IgD-negative memory B cell (primary cell): Measurements from ENCODE around the gene MEGF6. TPM values are rescaled to one million over a fixed set of nuclear protein-coding genes. Genes with fewer than 3 reads are reported as not detected.

Experiments used
- H3K27ac Mint-ChIP-seq, 3 donors: one replicate each; pipeline ENCODE4 v1.8.0; 2020 to 2022; ENCODE audit warnings: mild to moderate bottlenecking in 3 of 3, mixed read lengths in 3 of 3, moderate library complexity in 1 of 3
- H3K27me3 Mint-ChIP-seq: one replicate; pipeline ENCODE4 v1.8.0; 2021; ENCODE audit warnings: mixed read lengths
- H3K36me3 Mint-ChIP-seq: one replicate; pipeline ENCODE4 v1.8.0; 2020; ENCODE audit warnings: mild to moderate bottlenecking, mixed read lengths
- H3K4me1 Mint-ChIP-seq, 3 donors: one replicate each; pipeline ENCODE4 v1.8.0; 2020 to 2022; ENCODE audit warnings: mixed read lengths in 3 of 3, mild to moderate bottlenecking in 1 of 3
- H3K4me3 Mint-ChIP-seq, 4 donors: one replicate each; pipeline ENCODE4 v1.8.0; 2020 to 2022; ENCODE audit warnings: mild to moderate bottlenecking in 4 of 4, mixed read lengths in 4 of 4, moderate library complexity in 3 of 4
- H3K9me3 Mint-ChIP-seq, 3 donors: one replicate each; pipeline ENCODE4 v1.8.0; 2020 to 2021; ENCODE audit warnings: mixed read lengths in 3 of 3, mild to moderate bottlenecking in 1 of 3
- polyA plus RNA-seq: library from polyadenylated mRNA; unstranded; fragments of 300-500 nt; fragmentation: Illumina TruSeq; gene quantifications from one replicate; pipeline ENCODE4 v1.2.3, GENCODE V29; 2021

Gene MEGF6
- polyA plus RNA-seq, 1 donor from 2014 or later = 2.3 TPM

GRCh38 chr1:3459940-3460671 is 151.2 kb downstream of the MEGF6 start:
- Mint-ChIP-seq H3K4me3 (no peak overlapping the region), H3K9me3 (no peaks in the 10 kb centered on the region), H3K4me1 (peaks cover 0 to 2% (median 0%) of the 10 kb centered on the region in 3 donors), H3K36me3 (no peaks in the 10 kb centered on the region), H3K27me3 (peaks cover 2% of the 10 kb centered on the region), H3K27ac (peak overlapping the region in 1 of 3 donors; percentile 57)

- Mint-ChIP-seq H3K4me3 (peak overlapping the region in 1 of 4 donors; percentile 57), H3K27ac (no peak overlapping the region), H3K9me3 (no peaks in the 10 kb centered on the region), H3K36me3 (no peaks in the 10 kb centered on the region), H3K4me1 (peaks cover 0 to 2% (median 0%) of the 10 kb centered on the region in 3 donors), H3K27me3 (peaks cover 2% of the 10 kb centered on the region)
Measured at GRCh38 chr1:3459051-3459908, 152.0 kb downstream of the MEGF6 start.

- H3K4me3 Mint-ChIP-seq = no peak overlapping the region
- peak overlapping the region in 1 of 3 donors; percentile 46 for H3K27ac Mint-ChIP-seq
- H3K9me3 Mint-ChIP-seq = no peaks in the 10 kb centered on the region
- no peaks in the 10 kb centered on the region for H3K36me3 Mint-ChIP-seq
- peaks cover 0 to 2% (median 0%) of the 10 kb centered on the region in 3 donors for H3K4me1 Mint-ChIP-seq
- peaks cover 4% of the 10 kb centered on the region for H3K27me3 Mint-ChIP-seq
Measured at GRCh38 chr1:3457910-3458883, 153.1 kb downstream of the MEGF6 start.

DNA sequence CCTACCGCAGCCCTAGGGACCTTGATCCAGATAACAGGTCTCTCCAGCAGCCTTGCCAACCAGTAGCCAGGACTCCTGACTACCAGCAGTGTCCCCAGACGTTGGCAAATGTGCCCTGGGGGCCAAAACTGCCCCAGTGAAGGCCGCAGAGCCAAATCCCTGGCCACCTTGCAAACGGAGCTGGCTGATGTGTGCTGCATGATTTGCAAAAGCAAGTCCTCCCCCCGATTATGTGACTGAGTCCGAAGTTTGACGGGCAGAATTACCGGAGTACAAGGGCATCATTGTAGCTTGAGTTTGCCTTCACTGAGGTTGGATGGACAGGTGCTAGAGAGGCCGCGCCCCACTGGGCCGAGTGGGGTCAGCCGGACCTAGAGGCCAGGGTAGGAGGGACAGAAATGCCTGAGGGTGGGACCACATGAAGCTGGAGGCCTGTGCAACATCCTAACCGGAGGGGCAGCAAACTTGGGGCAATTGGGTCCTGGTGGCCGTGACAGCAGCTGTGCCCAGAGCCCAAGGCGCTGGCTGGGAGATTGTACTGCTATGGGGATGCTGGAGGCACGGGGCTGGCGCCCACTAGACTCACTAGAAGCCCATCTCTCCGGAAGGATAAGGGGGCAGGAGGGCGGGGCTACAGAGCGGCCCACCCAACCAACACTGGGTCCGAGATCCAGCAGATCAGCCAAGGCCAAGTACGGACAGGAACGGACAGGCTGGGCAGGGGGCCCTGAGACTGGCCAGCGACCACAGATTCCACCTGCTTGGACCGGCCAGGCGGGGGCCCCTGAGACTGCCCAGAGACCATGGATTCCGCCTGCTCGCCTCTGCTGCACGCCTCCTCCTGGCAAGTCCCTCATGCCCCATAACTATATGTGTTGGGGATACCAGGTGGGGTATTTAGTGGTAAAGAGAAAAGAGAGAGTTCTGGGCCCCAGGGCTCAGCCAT is 154.1 kb downstream of the MEGF6 start:
- no peak overlapping the region for H3K4me3 Mint-ChIP-seq
- H3K27me3 Mint-ChIP-seq = peaks cover 5% of the 10 kb centered on the region
- H3K4me1 Mint-ChIP-seq = peaks cover 0 to 2% (median 0%) of the 10 kb centered on the region in 3 donors
- no peaks in the 10 kb centered on the region for H3K36me3 Mint-ChIP-seq
- no peaks in the 10 kb centered on the region for H3K9me3 Mint-ChIP-seq
- peak overlapping the region in 1 of 3 donors; percentile 18 for H3K27ac Mint-ChIP-seq

DNA sequence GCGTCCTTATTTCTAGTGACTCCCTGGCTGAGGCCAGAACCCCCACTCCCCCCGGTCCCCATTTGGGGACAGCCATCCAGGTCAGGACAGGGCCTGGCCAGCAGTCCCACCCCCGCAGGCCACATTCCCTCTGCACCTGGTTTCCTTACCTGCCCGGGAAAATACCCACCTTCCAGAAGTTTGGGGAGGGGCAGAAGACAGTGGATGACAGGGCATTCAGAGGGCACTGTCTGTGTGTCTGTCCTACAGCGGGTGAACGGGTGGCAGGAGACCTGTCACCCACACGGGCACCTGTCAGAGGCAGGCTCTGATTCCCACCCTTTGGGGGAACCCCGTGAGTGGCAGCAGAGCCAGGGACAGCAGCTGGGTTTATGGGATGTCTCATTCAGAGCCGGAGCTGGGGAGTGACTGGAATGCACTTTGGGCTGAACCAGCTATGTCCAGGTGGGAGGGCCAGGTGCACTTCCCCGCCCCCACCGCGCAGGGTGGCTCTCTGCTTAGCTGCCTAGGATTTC is 154.8 kb downstream of the MEGF6 start:
- H3K4me3 Mint-ChIP-seq = no peak overlapping the region
- no peaks in the 10 kb centered on the region for H3K36me3 Mint-ChIP-seq
- no peak overlapping the region for H3K27ac Mint-ChIP-seq
- H3K4me1 Mint-ChIP-seq = peaks cover 0 to 2% (median 0%) of the 10 kb centered on the region in 3 donors
- peaks cover 5% of the 10 kb centered on the region for H3K27me3 Mint-ChIP-seq
- H3K9me3 Mint-ChIP-seq = no peaks in the 10 kb centered on the region

GRCh38 chr1:3455670-3456448 is 155.4 kb downstream of the MEGF6 start:
- Mint-ChIP-seq H3K27me3 (peaks cover 10% of the 10 kb centered on the region), H3K4me3 (peak overlapping the region; percentile 15 to 70 (median 36)), H3K4me1 (peaks cover 0 to 2% (median 0%) of the 10 kb centered on the region in 3 donors), H3K9me3 (no peaks in the 10 kb centered on the region), H3K36me3 (no peaks in the 10 kb centered on the region), H3K27ac (no peak overlapping the region)

- Mint-ChIP-seq H3K36me3 (no peaks in the 10 kb centered on the region), H3K9me3 (no peaks in the 10 kb centered on the region), H3K27ac (no peak overlapping the region), H3K4me3 (peak overlapping the region; percentile 48 to 81 (median 60)), H3K4me1 (peaks cover 0 to 2% (median 0%) of the 10 kb centered on the region in 3 donors), H3K27me3 (peaks cover 14% of the 10 kb centered on the region)
Measured at GRCh38 chr1:3454811-3455618, 156.3 kb downstream of the MEGF6 start.

- Mint-ChIP-seq H3K27ac (no peak within 1 kb of the TSS), H3K9me3 (no peaks in the 10 kb centered on the region), H3K36me3 (no peaks in the 10 kb centered on the region), H3K4me3 (peak within 1 kb of the TSS; percentile 48 to 81 (median 70)), H3K4me1 (peaks cover 0 to 2% (median 0%) of the 10 kb centered on the region in 3 donors), H3K27me3 (peaks cover 14% of the 10 kb centered on the region)
Measured at GRCh38 chr1:3453891-3454810, 157.2 kb downstream of the MEGF6 start, which contains the start of gene ARHGEF16. TSS of gene ARHGEF16 (plus strand) at chr1:3454665. CDS start at chr1:3463085, 8,420 bp downstream.

DNA sequence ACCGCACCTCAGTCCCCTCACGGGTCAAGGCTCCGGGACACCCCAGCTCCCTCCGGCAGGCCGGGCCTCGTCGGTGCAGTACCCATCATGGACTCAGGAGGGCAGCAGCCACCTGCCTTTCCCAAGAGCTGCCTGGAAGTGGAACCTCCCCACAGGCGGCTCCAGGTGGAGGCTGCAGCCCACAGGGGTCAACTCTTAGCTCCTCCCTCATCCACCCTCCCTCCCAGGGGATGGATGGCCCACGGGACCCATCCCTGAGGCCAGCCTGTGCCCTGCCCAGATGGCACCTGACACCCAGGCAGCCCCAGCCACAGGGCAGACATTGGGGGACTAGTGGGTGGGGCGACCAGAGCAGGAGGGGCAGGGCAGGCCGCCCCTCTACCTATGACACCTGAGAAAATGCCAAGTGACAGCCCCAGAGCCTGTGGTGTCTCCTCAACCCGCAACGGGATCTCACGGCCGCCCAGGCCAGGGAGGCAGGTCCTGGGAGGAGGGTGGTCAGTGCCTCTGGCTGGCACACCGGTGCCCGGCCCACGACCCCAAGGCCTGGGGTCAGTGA is 158.0 kb downstream of the MEGF6 start:
- Mint-ChIP-seq H3K27me3 (peaks cover 15% of the 10 kb centered on the region), H3K4me1 (no peaks in the 10 kb centered on the region), H3K27ac (no peak overlapping the region), H3K9me3 (no peaks in the 10 kb centered on the region), H3K36me3 (no peaks in the 10 kb centered on the region), H3K4me3 (peak overlapping the region; percentile 17 to 86 (median 61))

DNA sequence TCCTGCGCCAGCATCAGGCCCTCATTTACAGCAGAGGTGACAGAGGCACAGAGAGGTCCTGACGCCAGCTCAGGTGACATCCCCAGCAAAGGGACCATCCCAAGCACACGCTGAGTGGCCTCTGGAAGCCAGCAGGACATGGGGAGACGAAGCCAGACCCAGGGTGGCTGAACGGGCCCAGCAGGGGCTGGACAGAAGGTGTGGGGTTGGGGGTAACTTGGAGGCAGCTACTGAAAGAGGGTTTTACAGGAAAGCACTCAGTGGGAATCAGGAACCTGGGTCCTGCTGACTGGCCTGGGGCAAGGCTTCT is 158.5 kb downstream of the MEGF6 start:
- no peaks in the 10 kb centered on the region for H3K4me1 Mint-ChIP-seq
- H3K9me3 Mint-ChIP-seq = peaks cover 0 to 4% (median 3%) of the 10 kb centered on the region in 3 donors
- H3K4me3 Mint-ChIP-seq = peak overlapping the region in 2 of 4 donors; percentile 17 to 30
- peaks cover 15% of the 10 kb centered on the region for H3K27me3 Mint-ChIP-seq
- H3K27ac Mint-ChIP-seq = no peak overlapping the region
- no peaks in the 10 kb centered on the region for H3K36me3 Mint-ChIP-seq
